ENCODE data around the gene IFT80. TPM values are rescaled to one million over a fixed set of nuclear protein-coding genes. Genes with fewer than 3 reads are reported as not detected.
A peak's percentile ranks its signal among the peaks of the same experiment; 100 is the strongest.

The IFT80 gene
- total RNA-seq, 2 experiments from 2014 or later = 9.2 to 10.4 TPM

- H3K4me3 Mint-ChIP-seq = no peak overlapping the region
- peaks cover 38% of the 10 kb centered on the region for H3K4me1 Mint-ChIP-seq (ENCODE audit: low read depth)
- CTCF ChIA-PET = interaction anchor here (0.8 to 1.1 kb wide), 2 partner anchors 31 to 35 kb away, joined by 3 read pairs; no protein-coding TSS in a partner anchor
- no peaks in the 10 kb centered on the region for H3K27me3 Mint-ChIP-seq
- no peak for DNase-seq
- TF ChIP-seq, protein P1, sequence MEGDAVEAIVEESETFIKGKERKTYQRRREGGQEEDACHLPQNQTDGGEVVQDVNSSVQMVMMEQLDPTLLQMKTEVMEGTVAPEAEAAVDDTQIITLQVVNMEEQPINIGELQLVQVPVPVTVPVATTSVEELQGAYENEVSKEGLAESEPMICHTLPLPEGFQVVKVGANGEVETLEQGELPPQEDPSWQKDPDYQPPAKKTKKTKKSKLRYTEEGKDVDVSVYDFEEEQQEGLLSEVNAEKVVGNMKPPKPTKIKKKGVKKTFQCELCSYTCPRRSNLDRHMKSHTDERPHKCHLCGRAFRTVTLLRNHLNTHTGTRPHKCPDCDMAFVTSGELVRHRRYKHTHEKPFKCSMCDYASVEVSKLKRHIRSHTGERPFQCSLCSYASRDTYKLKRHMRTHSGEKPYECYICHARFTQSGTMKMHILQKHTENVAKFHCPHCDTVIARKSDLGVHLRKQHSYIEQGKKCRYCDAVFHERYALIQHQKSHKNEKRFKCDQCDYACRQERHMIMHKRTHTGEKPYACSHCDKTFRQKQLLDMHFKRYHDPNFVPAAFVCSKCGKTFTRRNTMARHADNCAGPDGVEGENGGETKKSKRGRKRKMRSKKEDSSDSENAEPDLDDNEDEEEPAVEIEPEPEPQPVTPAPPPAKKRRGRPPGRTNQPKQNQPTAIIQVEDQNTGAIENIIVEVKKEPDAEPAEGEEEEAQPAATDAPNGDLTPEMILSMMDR (IDR thresholded peaks at IDR 0.05) = no peak
- peaks cover 6% of the 10 kb centered on the region for H3K9me3 Mint-ChIP-seq
- intact Hi-C loops (cut with micrococcal nuclease) = loop anchor here (5.0 kb wide), 1 partner anchor 42 kb away; no protein-coding TSS in a partner anchor
- H3K36me3 Mint-ChIP-seq (ENCODE audit: low read depth) = peaks cover 55% of the 10 kb centered on the region
- H3K27ac Mint-ChIP-seq = no peak overlapping the region
- POLR2A ChIA-PET = interaction anchor here (1.2 kb wide), 1 partner anchor 45 kb away, joined by 3 read pairs; the partner anchor contains the start of gene SMC4
- ATAC-seq = no peak
Measured at GRCh38 chr3:160444411-160444810, 45.4 kb upstream of the IFT80 start.

DNA sequence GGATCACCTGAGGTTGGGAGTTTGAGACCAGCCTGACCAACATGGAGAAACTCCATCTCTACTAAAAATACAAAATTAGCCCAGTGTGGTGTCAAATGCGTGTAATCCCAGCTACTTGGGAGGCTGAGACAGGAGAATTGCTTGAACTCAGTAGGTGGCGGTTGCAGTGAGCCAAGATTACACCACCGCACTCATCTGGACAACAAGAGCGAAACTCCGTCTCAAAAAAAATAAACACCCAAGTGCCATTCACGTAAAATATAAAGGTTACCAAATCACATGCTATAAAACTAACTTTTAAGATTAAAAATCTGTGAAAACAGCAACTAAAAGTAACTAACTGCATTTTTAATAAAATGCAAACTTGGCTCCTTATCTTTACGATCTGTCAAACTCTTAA lies 41.7 kb upstream of the IFT80 start:
- H3K27me3 Mint-ChIP-seq = no peaks in the 10 kb centered on the region
- H3K9me3 Mint-ChIP-seq = peaks cover 4% of the 10 kb centered on the region
- H3K4me1 Mint-ChIP-seq (ENCODE audit: low read depth) = peaks cover 46% of the 10 kb centered on the region
- DNase-seq (no peak), ATAC-seq (no peak)
- intact Hi-C loops (cut with micrococcal nuclease) = loop anchor here (5.0 kb wide), 1 partner anchor 38 kb away; no protein-coding TSS in a partner anchor
- ChIA-PET POLR2A (interaction anchor here (1.0 to 1.4 kb wide), 2 partner anchors 19 to 41 kb away, joined by 3 to 4 read pairs; partner anchors contain the start of gene SMC4), CTCF (interaction anchor here (1.4 kb wide), 1 partner anchor 27 kb away, joined by 3 read pairs; no protein-coding TSS in a partner anchor)
- no peak overlapping the region for H3K27ac Mint-ChIP-seq
- no peak overlapping the region for H3K4me3 Mint-ChIP-seq
- H3K36me3 Mint-ChIP-seq (ENCODE audit: low read depth) = peaks cover 68% of the 10 kb centered on the region
- TF ChIP-seq, protein P1 (IDR thresholded peaks at IDR 0.05) = no peak

GRCh38 chr3:160437083-160437455 lies 38.0 kb upstream of the IFT80 start:
- Mint-ChIP-seq H3K36me3 (ENCODE audit: low read depth) (peaks cover 69% of the 10 kb centered on the region), H3K4me1 (ENCODE audit: low read depth) (peaks cover 36% of the 10 kb centered on the region), H3K4me3 (no peak overlapping the region), H3K27ac (no peak overlapping the region), H3K27me3 (no peaks in the 10 kb centered on the region), H3K9me3 (peaks cover 4% of the 10 kb centered on the region)
- intact Hi-C loops (cut with micrococcal nuclease) = no loop called here
- DNase-seq (no peak), ATAC-seq (peak; percentile 58)
- POLR2A ChIA-PET = interaction anchor here (0.9 to 1.8 kb wide), 4 partner anchors 10 to 24 kb away, joined by 3 to 10 read pairs (median 6); partner anchors contain the start of gene TRIM59
- TF ChIP-seq, protein P1 (IDR thresholded peaks at IDR 0.05) = no peak
- CTCF ChIA-PET = no interaction called here

- TF ChIP-seq, protein P1 (IDR thresholded peaks at IDR 0.05) = no peak
- H3K36me3 Mint-ChIP-seq (ENCODE audit: low read depth) = peaks cover 71% of the 10 kb centered on the region
- ChIA-PET POLR2A (interaction anchor here (1.2 to 1.4 kb wide), 2 partner anchors 14 to 36 kb away, joined by 3 to 7 read pairs; partner anchors contain the start of genes SMC4 and TRIM59), CTCF (interaction anchor here (1.2 to 1.9 kb wide), 2 partner anchors 19 to 21 kb away, joined by 3 to 5 read pairs; no protein-coding TSS in a partner anchor)
- no peak overlapping the region for H3K27ac Mint-ChIP-seq
- intact Hi-C loops (cut with micrococcal nuclease) = no loop called here
- peaks cover 4% of the 10 kb centered on the region for H3K9me3 Mint-ChIP-seq
- H3K27me3 Mint-ChIP-seq = no peaks in the 10 kb centered on the region
- DNase-seq (no peak), ATAC-seq (no peak)
- peaks cover 31% of the 10 kb centered on the region for H3K4me1 Mint-ChIP-seq (ENCODE audit: low read depth)
- no peak overlapping the region for H3K4me3 Mint-ChIP-seq
Measured at GRCh38 chr3:160435747-160436146, 36.7 kb upstream of the IFT80 start.

GRCh38 chr3:160435095-160435494 lies 36.1 kb upstream of the IFT80 start:
- peaks cover 28% of the 10 kb centered on the region for H3K4me1 Mint-ChIP-seq (ENCODE audit: low read depth)

More at GRCh38 chr3:160435095-160435494, 36.1 kb upstream of the IFT80 start:
- POLR2A ChIA-PET = interaction anchor here (0.6 to 1.2 kb wide), 4 partner anchors 25 to 103 kb away, joined by 3 to 7 read pairs (median 3); partner anchors contain the start of gene SMC4
- Mint-ChIP-seq H3K27me3 (no peaks in the 10 kb centered on the region), H3K4me3 (no peak overlapping the region), H3K9me3 (peaks cover 2% of the 10 kb centered on the region), H3K36me3 (ENCODE audit: low read depth) (peaks cover 67% of the 10 kb centered on the region), H3K27ac (no peak overlapping the region)
- no peak for DNase-seq
- intact Hi-C loops (cut with micrococcal nuclease) = no loop called here
- TF ChIP-seq, protein P1 (IDR thresholded peaks at IDR 0.05) = no peak
- ATAC-seq = no peak
- CTCF ChIA-PET = interaction anchor here (1.2 to 1.9 kb wide), 2 partner anchors 18 to 20 kb away, joined by 3 to 5 read pairs; no protein-coding TSS in a partner anchor

Measured in activated CD8-positive, alpha-beta T cell treated with anti-CD3 and anti-CD28 coated beads for 36 hours (primary cell).